Tibial artery (tissue), 4 donors: ENCODE data around the gene HPS1.
A peak's percentile ranks its signal among the peaks of the same experiment; 100 is the strongest.

ENCODE experiments used
- DNase-seq, 2 donors: peaks; one replicate each; pipeline ENCODE4 v3.0.0-alpha.2; 2019
- H3K27ac ChIP-seq, 2 donors: fragments of 200-600 bp; sonication (generic) in 1 of 2; 1 replicate in 1 of 2; 2 replicates in 1 of 2; pipeline ENCODE4 v1.5.1; 2018 to 2019; ENCODE audit warnings: mild to moderate bottlenecking in 1 of 2
- H3K27me3 ChIP-seq, 2 donors: fragments of 200-600 bp; sonication (generic) in 1 of 2; one replicate each; pipeline versions ENCODE4 v1.5.1 to v1.6.0; 2016 to 2019
- H3K36me3 ChIP-seq, 3 donors: fragments of 200-600 bp; sonication (generic) in 2 of 3; one replicate each; pipeline ENCODE4 v1.5.1; 2016 to 2019; ENCODE audit warnings: mild to moderate bottlenecking in 2 of 3
- H3K4me1 ChIP-seq, 4 donors: fragments of 200-600 bp; sonication (generic) in 2 of 4; 1 replicate in 3 of 4; 2 replicates in 1 of 4; pipeline ENCODE4 v1.5.1; 2016 to 2019
- H3K4me3 ChIP-seq, 2 donors: fragments of 200-600 bp; sonication (generic) in 1 of 2; 1 replicate in 1 of 2; 2 replicates in 1 of 2; pipeline ENCODE4 v1.5.1; 2018 to 2019; ENCODE audit warnings: mild to moderate bottlenecking in 2 of 2
- H3K9me3 ChIP-seq, 3 donors: fragments of 200-600 bp; sonication (generic) in 1 of 3; one replicate each; pipeline ENCODE4 v1.5.1; 2016 to 2019
- CTCF ChIP-seq, 2 experiments: fragments of 200-600 bp in 1 of 2; fragments of 450-650 bp in 1 of 2; IDR thresholded peaks; one replicate each; pipeline ENCODE4 v1.5.1; 2017 to 2019; ENCODE audit warnings: antibody characterized with exemption in 2 of 2, mild to moderate bottlenecking in 1 of 2, moderate library complexity in 1 of 2
- intact Hi-C: fragments of 100-400 bp; cut with DNase I; formaldehyde crosslinking; loops from one replicate; pipeline ENCODE4 v1.15.0; 2023; ENCODE audit warnings: low total_unique reads

The HPS1 gene

GRCh38 chr10:98424295-98425254 lies 22.2 kb downstream of the HPS1 start:
- Histone ChIP-seq H3K4me1 (no peaks in the 10 kb centered on the region), H3K36me3 (peaks cover 25 to 97% (median 71%) of the 10 kb centered on the region in 3 donors), H3K9me3 (no peaks in the 10 kb centered on the region), H3K4me3 (no peak overlapping the region), H3K27me3 (no peaks in the 10 kb centered on the region), H3K27ac (no peak overlapping the region)
- DNase-seq: peak in 1 of 2 donors; percentile 42
- intact Hi-C loops: no loop called here
- TF ChIP-seq CTCF (IDR thresholded peaks at IDR 0.05): no peak

GRCh38 chr10:98423691-98424120 lies 23.0 kb downstream of the HPS1 start:
- peaks cover 29 to 97% (median 71%) of the 10 kb centered on the region in 3 donors for H3K36me3 ChIP-seq
- no peaks in the 10 kb centered on the region for H3K27me3 ChIP-seq
- no peak overlapping the region for H3K4me3 ChIP-seq
- H3K4me1 ChIP-seq: no peaks in the 10 kb centered on the region
- TF ChIP-seq CTCF (IDR thresholded peaks at IDR 0.05): no peak
- H3K27ac ChIP-seq: no peak overlapping the region
- H3K9me3 ChIP-seq: no peaks in the 10 kb centered on the region
- intact Hi-C loops: no loop called here
- DNase-seq: peak in 1 of 2 donors; percentile 63

GRCh38 chr10:98422182-98422581 lies 24.6 kb downstream of the HPS1 start:
- H3K4me1 ChIP-seq: no peaks in the 10 kb centered on the region
- peak in 1 of 2 donors; percentile 45 for DNase-seq
- H3K36me3 ChIP-seq: peaks cover 24 to 97% (median 73%) of the 10 kb centered on the region in 3 donors
- intact Hi-C loops: no loop called here
- H3K9me3 ChIP-seq: no peaks in the 10 kb centered on the region
- no peak overlapping the region for H3K4me3 ChIP-seq
- TF ChIP-seq CTCF (IDR thresholded peaks at IDR 0.05): no peak
- H3K27ac ChIP-seq: no peak overlapping the region
- H3K27me3 ChIP-seq: no peaks in the 10 kb centered on the region

- H3K36me3 ChIP-seq: peaks cover 19 to 98% (median 76%) of the 10 kb centered on the region in 3 donors
- H3K4me3 ChIP-seq: no peak overlapping the region
- intact Hi-C loops: no loop called here
- DNase-seq: peak in 1 of 2 donors; percentile 40
- H3K27me3 ChIP-seq: no peaks in the 10 kb centered on the region
- H3K27ac ChIP-seq: no peak overlapping the region
- no peaks in the 10 kb centered on the region for H3K9me3 ChIP-seq
- H3K4me1 ChIP-seq: peaks cover 0 to 2% (median under 1%) of the 10 kb centered on the region in 4 donors
- no peak for TF ChIP-seq CTCF (IDR thresholded peaks at IDR 0.05)
These were observed 25.9 kb downstream of the HPS1 start for GRCh38 chr10:98420786-98421185.

GRCh38 chr10:98419469-98420261 lies 27.1 kb downstream of the HPS1 start:
- H3K27ac ChIP-seq: no peak overlapping the region
- peaks cover 19 to 87% (median 70%) of the 10 kb centered on the region in 3 donors for H3K36me3 ChIP-seq
- H3K9me3 ChIP-seq: no peaks in the 10 kb centered on the region
- no peak overlapping the region for H3K4me3 ChIP-seq
- peaks cover 0 to 14% (median 8%) of the 10 kb centered on the region in 4 donors for H3K4me1 ChIP-seq
- DNase-seq: peak in 1 of 2 donors; percentile 60
- intact Hi-C loops: loop anchor here (10.0 kb wide), 1 partner anchor 155 kb away; the partner anchor contains the start of gene LOXL4
- no peak for TF ChIP-seq CTCF (IDR thresholded peaks at IDR 0.05)
- H3K27me3 ChIP-seq: no peaks in the 10 kb centered on the region
